Renal cortical epithelial cell (primary cell): ENCODE measurements around the gene PRR5L. TPM values are rescaled to one million over a fixed set of nuclear protein-coding genes. Genes with fewer than 3 reads are reported as not detected.

ENCODE experiments used
- DNase-seq: peaks from one replicate; pipeline ENCODE4 v3.0.0-alpha.2; 2011; ENCODE audit warnings: low read depth
- total RNA-seq: library from RNA; depleted of rRNA; stranded (reverse); fragments of >200 nt; gene quantifications from 2 replicates; pipeline ENCODE4 v1.2.3, GENCODE V29; 2014

PRR5L gene
- 22.1 and 83.1 TPM in 2 replicates for total RNA-seq

DNA sequence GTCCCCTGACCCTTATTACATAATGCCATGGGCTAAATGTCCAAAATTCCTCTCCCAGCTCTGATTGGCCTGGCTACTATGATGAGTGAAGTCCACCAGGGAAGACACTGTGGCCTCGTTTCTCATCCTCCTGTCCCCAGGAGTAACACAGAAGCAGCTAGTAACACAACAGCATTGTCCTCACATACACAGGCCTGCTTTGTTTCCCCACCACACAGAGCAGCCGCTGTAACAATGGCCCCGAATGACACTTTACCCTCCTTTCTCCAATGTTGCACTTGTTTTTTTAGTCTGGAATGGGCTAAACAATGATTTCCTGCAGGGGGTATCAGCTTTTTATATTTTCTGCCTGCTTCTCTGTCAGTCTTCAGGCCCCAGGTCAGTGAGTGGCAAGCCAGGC is at the start of gene PRR5L:
Gene PRR5L, plus strand, starts transcription at position 363 of the 400 bp plus-strand sequence. CDS start 104,834 bp downstream, outside the sequence.
- no peak for DNase-seq

GRCh38 chr11:36247493-36247892 is 48.6 kb upstream of the PRR5L start:
- no peak for DNase-seq

GRCh38 chr11:36248436-36248835 is 47.7 kb upstream of the PRR5L start:
- no peak for DNase-seq

GRCh38 chr11:36249246-36249645 is 46.8 kb upstream of the PRR5L start:
- peak; percentile 99 for DNase-seq

DNA sequence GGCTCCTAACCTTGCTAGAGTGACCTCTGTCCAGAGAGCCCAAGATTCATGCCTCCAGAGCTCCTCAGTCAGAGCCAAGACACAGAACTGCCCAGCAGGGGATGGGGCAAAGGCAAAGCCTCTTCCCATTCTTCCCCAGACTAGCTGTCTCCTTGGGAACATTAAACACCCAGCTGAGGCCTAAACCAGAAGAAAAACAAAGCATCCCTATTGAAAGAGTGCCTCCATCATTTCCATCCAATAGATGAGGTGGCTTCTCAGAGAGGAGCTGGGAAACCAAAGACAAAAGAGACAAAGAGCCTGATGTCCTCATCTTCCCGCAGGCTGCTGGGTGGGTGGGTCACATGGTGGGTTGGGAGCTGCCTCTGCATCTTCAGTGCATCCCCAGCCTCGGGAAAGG is 44.3 kb upstream of the PRR5L start:
- no peak for DNase-seq

DNA sequence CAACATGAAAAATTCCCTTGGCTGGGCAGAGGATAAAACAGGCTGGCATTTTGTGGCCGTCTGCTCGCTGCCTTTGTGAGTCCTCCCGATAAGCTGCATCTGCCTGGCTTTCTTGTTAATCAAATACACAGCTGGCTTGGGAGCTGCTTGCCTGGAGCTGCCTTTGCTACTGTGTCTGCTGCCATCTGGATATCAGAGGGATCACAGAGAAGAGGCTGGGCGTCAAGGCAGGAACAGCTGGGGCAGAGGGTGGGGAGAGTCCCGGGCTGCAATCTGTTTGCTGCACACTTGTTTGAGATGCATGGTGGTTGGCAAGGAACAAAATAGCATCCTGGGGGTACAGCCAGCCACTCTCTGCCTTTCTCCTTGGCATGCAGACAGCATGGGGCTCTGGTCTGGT is 42.9 kb upstream of the PRR5L start:
- no peak for DNase-seq

- no peak for DNase-seq
Observed at GRCh38 chr11:36254713-36255112, 41.4 kb upstream of the PRR5L start.

DNA sequence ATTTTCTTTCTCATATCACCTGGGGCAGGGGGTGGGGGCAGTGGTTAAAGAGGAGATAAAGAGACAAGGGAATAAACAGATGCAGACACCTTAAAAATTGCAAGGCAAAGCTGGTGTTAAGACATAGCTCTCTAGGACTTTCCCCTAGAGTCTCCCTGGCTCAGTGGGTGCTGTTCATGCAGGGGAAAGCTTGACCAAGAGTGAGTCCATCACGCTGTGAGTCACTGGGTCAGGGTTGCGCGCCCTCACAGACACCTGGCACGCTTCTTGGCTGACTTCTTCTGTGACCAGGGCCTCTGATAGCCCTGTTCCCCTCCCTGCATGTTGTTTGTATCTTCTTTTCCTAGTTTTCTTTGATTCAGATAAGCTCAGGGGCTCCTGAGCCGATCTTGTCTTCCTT is 38.7 kb upstream of the PRR5L start:
- peak; percentile 75 for DNase-seq

DNA sequence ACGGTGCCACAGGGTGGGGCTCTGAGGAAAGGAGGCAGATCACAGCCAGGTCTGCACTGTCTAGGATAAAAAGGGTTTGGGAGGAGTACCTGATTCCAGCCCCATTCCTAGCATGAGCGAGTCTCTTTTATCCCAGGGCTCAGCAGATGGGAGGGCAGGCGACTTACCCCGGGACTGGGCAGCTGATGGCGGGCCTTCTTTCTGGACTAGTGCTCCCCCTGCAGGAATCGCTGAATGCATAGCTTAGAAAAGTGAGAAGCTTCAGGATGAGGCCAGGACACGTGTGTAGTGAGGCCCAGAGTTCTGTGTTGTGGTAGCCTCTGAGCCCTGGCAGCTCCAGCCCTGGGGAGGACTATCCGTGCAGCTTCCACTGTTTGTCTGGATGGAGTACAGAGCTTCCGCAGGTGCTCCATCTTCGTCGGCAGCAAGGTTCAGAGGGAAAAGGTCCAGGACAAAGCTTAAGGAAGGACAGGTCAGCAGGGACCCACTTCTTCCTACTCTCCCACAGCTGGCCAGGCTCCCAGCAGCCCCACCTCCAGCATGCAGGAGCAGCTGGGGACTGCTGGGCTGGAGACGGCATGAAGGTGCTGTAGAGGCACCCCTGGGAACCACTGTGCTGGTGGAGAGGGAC is 37.2 kb upstream of the PRR5L start:
- DNase-seq = peak; percentile 54

- no peak for DNase-seq
Observed at GRCh38 chr11:36261094-36261493, 35.0 kb upstream of the PRR5L start.

- DNase-seq = no peak
Observed at GRCh38 chr11:36264011-36264972, 31.8 kb upstream of the PRR5L start.

- no peak for DNase-seq
Observed at GRCh38 chr11:36264973-36265344, 31.1 kb upstream of the PRR5L start.

DNA sequence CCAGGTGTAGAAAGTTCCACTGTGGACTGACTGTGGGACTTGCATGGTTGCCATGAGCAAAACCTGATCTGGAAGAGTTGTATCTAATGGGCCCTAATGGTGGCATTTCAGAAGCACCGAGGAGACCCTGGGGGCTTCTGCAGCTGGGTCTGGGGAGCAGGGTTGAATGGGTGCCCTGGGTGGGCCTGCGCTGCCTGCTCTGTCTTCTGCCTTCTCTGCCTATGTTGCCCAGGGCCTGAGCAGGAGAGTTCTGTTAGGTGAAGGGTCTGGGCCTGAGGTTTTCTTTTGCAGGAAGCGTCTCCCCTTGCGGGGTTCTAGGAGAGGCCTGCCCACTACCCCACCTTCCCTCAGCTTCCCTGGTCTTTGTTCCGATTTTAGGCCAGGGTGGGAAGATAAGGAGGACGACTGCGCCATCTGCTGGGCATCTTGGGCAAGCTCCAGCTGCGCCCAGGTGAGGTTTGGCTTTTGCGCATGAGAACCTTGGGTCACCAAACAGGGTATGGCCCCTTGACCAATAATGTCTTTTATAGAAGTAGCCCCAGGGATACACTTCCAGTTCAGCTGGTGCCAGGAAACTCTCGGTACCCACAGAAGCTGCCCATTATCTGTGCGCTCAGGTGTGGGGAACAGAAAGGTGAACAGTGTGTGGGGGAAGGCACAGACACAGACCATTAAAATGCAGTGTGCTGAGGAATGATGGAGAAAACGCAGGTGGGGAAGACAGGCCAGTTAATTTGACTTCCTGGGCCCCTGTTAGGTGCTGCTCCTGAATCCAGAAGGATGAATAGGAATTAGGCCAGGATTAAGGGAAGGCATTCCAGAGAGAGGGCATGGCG is 30.1 kb upstream of the PRR5L start:
- DNase-seq = no peak

- no peak for DNase-seq
Observed at GRCh38 chr11:36266767-36267166, 29.3 kb upstream of the PRR5L start.

GRCh38 chr11:36268337-36268985 is 27.6 kb upstream of the PRR5L start:
- DNase-seq = peak; percentile 45

- no peak for DNase-seq
Observed at GRCh38 chr11:36270701-36271100, 25.4 kb upstream of the PRR5L start.

DNA sequence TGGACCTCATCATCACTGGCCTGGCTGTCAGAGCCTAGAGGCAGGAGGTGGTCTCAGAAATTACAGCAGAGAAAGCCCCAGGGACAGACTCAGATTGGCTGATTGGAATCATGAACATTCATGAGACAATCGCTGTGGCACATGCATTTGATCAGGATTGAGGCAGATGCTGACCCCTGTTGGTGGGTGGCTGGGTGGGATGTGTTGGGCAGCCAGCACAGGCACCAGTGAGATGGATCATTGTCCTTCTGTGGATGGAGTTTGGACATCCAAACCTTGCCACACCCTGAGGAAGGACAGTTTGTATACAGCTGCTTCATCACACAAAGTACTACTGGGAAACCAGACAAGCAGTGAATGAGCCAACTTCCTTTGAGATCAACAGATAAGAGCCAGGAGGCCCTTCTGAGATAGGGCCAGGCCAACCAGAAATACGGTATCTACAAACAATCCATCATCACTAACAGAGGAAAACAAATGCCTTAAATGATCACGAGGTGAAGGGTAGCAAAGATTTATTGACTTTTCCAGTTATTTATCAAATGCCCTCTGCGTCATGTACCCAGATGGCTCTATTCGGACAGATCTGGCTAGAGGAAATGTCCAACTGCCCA is 24.2 kb upstream of the PRR5L start:
- no peak for DNase-seq

DNA sequence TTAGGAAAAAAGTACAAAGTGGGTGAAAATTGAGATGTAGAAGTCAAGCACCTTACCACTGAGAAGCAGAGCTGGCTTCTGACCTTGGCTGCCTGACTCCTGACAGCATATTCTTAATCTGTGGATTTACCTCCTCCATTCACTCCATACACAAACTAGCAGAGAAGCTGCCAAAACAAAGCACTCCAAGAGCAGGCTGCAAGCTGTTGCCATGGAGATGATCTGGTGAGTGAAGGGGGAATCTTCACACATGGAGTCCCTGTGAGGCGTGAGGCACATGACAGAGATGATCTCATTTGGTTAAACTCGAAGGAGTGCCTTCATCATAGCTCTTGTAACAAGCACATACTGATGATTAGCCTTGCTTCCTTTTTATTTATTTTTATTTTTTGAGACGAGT is 23.0 kb upstream of the PRR5L start:
- no peak for DNase-seq

- no peak for DNase-seq
Observed at GRCh38 chr11:36274414-36274813, 21.7 kb upstream of the PRR5L start.

DNA sequence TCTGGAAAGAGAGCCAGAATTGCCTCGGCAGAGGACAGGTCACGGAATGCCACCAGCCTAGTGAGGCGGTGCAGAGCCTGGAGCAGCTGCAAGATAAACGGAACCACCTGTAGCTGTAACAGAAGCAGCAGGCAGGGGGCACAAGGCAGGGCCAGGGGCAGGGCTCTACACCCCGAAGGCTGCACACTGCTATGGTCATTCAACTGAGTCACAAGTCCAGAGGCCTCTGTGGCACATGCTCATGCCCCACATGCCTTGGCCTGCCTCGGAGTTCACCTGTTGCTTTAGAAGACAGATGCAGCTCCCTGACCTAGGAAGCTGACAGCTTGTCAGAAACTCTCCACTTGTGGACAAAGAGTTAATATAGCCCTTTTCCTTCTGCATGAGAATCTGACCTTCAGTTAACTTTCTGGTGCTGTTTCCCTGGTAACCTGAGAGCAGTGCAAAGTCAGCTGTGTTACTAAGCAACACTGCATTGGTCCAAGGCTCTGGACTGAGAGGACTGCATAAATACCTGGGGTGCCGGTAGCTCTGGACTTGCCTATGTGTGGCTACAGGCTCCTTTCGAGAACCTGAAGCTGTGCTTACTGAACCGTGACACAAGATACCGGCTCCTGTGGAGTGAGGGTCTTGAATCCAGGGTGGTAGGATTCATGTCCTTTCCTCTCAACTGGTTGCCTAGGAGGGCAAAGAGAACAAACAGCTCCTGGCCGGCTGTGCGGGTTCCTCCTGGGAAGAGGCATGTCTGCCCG is 17.4 kb upstream of the PRR5L start:
- DNase-seq = peak; percentile 47

DNA sequence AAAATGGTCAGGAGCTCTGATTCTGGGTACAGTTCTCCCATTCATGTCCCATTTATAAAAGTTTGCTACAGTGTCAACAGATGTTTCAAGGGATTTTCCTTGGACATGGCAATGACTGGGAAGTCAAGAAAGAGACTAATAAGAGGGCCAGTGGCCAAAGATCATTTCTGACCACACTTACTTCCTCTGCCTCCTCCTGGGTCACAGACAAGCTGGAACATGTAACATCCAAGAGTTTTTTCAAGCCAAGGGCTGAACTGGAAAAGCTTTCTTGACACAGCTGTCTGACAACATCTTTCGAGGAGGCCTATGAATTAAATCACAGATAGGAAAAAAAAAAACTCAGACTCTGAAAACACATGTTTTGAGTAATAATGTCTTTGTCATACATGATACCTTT is 15.6 kb upstream of the PRR5L start:
- DNase-seq = no peak
